Astrocyte (in vitro differentiated cells and primary cell): ENCODE measurements around the gene SRR.

Experiments
- EZH2 ChIP-seq: IDR thresholded peaks from 2 replicates; pipeline ENCODE4 v1.6.1; 2012; ENCODE audit warnings: mild to moderate bottlenecking, low read length, inconsistent platforms; ENCODE audit not compliant: insufficient read depth
- TF ChIP-seq, protein P1 (sequence below): IDR thresholded peaks from 2 replicates; pipeline ENCODE4 v1.5.1; 2011; ENCODE audit warnings: low read depth, mild to moderate bottlenecking, inconsistent platforms, low read length, moderate library complexity; ENCODE audit not compliant: insufficient read depth

DNA sequence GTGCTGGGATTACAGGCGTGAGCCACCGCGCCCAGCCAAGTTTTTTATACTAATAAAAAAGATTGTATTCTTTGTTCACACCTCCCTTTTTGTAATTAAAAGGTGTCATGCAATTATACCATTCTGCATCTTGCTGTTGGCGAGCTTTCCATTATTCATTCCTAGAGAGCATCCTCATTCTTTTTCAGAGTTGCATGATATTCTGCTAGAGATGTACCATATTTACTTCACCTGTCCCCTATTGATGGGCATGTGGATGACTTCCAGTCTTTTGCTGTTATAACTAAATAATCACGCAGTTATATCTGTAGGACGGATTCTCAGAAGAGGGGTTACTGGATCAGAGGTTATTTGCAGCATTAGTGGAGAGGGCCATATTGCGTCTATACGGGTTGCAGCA, 50.6 kb downstream of the SRR start:
- TF ChIP-seq, protein P1, sequence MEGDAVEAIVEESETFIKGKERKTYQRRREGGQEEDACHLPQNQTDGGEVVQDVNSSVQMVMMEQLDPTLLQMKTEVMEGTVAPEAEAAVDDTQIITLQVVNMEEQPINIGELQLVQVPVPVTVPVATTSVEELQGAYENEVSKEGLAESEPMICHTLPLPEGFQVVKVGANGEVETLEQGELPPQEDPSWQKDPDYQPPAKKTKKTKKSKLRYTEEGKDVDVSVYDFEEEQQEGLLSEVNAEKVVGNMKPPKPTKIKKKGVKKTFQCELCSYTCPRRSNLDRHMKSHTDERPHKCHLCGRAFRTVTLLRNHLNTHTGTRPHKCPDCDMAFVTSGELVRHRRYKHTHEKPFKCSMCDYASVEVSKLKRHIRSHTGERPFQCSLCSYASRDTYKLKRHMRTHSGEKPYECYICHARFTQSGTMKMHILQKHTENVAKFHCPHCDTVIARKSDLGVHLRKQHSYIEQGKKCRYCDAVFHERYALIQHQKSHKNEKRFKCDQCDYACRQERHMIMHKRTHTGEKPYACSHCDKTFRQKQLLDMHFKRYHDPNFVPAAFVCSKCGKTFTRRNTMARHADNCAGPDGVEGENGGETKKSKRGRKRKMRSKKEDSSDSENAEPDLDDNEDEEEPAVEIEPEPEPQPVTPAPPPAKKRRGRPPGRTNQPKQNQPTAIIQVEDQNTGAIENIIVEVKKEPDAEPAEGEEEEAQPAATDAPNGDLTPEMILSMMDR, result no peak
- TF ChIP-seq EZH2, result no peak
